Activated naive CD8-positive, alpha-beta T cell treated with anti-CD3 and anti-CD28 coated beads, Interleukin-2, amount 10 ng/mL, durations not matched to agents 7 days and 5 days (primary cell): ENCODE data around the gene SPAG16. TPM values are rescaled to one million over a fixed set of nuclear protein-coding genes. Genes with fewer than 3 reads are reported as not detected.
A peak's percentile ranks its signal among the peaks of the same experiment; 100 is the strongest.

Source experiments
- ATAC-seq: fragments of 150-1000 bp; cut with Tn5 transposase; one replicate; pipeline ENCODE4 v1.10.0; 2021; ENCODE audit warnings: low read depth, moderate library complexity
- POLR2A ChIA-PET: fragments of 350-600 bp; sonication (Branson Sonifier 250); formaldehyde crosslinking; loops from one replicate; lab custom pipeline; 2021; ENCODE audit warnings: antibody characterized with exemption; lab: Charles Lee
- DNase-seq: peaks from one replicate; pipeline ENCODE4 v3.0.0; 2021
- H3K27ac Mint-ChIP-seq: one replicate; pipeline ENCODE4 v1.8.0; 2022; ENCODE audit warnings: mild to moderate bottlenecking, mixed read lengths
- H3K27me3 Mint-ChIP-seq: one replicate; pipeline ENCODE4 v1.8.0; 2022; ENCODE audit warnings: mild to moderate bottlenecking, moderate library complexity, mixed read lengths
- H3K36me3 Mint-ChIP-seq: one replicate; pipeline ENCODE4 v1.8.0; 2021; ENCODE audit warnings: mild to moderate bottlenecking, mixed read lengths
- H3K4me1 Mint-ChIP-seq: one replicate; pipeline ENCODE4 v1.8.0; 2021; ENCODE audit warnings: mixed read lengths
- H3K4me3 Mint-ChIP-seq: one replicate; pipeline ENCODE4 v1.8.0; 2022; ENCODE audit warnings: mild to moderate bottlenecking, moderate library complexity, mixed read lengths
- H3K9me3 Mint-ChIP-seq: one replicate; pipeline ENCODE4 v1.8.0; 2021; ENCODE audit warnings: mixed read lengths
- total RNA-seq, 2 experiments: library from RNA; stranded (reverse); gene quantifications; one replicate each; pipeline ENCODE4 v1.2.3, GENCODE V29; 2021

The SPAG16 gene
- total RNA-seq, 2 experiments from 2014 or later = 10.9 to 12.6 TPM

DNA sequence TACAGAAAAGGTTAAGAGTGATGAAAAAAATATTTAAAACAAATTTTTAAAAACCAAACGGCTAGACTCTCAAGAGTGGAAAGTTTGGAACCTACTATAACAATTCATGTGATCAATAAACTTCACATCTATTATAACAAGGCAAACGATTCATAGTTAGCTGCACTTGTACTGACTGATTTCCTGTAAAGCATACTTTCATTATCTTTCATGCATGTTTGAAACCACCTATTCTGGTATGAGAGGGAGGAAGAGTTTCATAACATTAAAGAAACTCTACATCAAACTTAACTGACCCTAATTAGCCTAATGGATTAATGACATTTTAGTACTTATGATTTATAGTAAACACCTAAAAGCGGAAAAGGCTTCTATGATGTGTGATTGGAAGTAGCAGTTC is 1082.9 kb downstream of the SPAG16 start:
- Mint-ChIP-seq H3K9me3 (no peaks in the 10 kb centered on the region), H3K27ac (no peak overlapping the region), H3K4me3 (no peak overlapping the region), H3K4me1 (no peaks in the 10 kb centered on the region), H3K27me3 (no peaks in the 10 kb centered on the region), H3K36me3 (no peaks in the 10 kb centered on the region)
- DNase-seq (no peak), ATAC-seq (no peak)
- POLR2A ChIA-PET = no interaction called here

DNA sequence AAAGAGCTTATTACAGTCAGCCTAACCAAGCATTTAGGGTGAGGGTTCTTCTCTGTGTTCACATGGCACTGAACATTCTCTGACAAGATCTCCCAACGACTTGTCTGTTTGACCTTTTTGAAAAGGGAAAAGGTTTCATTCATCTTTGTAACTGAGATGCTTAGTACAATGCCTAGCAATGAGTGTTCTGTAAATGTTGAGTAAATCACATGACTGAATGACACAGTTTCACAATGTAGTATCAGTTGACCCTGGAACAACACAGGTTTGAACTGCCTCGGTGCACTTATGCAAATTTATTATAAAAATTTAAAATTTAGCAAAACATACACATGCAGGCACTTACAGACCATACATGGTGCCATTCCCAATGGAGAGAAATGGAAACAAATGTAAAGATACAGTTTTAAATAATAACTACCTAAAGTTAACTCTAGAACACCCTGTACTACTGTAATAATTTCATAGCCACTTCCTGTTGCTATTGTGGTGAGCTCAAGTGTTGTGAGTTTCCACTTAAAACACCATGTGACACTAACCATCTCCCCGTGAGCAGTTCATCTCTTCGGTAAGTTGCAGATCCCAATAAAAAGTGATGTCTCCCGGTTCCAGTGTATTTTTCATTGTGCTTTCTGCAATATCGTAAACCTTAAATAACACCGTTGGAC is 1092.5 kb downstream of the SPAG16 start:
- H3K4me3 Mint-ChIP-seq = no peak overlapping the region
- H3K4me1 Mint-ChIP-seq = no peaks in the 10 kb centered on the region
- POLR2A ChIA-PET = no interaction called here
- H3K27me3 Mint-ChIP-seq = no peaks in the 10 kb centered on the region
- no peaks in the 10 kb centered on the region for H3K9me3 Mint-ChIP-seq
- DNase-seq = no peak
- no peak for ATAC-seq
- no peak overlapping the region for H3K27ac Mint-ChIP-seq
- H3K36me3 Mint-ChIP-seq = no peaks in the 10 kb centered on the region

DNA sequence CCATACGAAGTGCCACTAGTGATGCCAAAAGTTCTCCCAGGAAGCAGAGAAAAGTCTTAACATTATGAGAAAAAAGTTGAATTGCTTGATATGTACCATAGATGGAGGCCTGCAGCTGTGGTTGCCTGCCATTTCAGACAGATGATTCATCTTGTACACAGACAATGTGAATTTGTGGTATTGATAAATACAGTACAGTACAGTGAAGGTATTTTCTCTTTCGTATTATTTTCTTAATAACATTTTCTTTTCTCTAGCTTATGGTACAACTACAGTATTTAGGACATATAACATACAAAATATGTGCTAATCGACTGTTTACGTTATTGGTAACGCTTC is 1093.0 kb downstream of the SPAG16 start:
- H3K36me3 Mint-ChIP-seq = no peaks in the 10 kb centered on the region
- H3K9me3 Mint-ChIP-seq = no peaks in the 10 kb centered on the region
- no peaks in the 10 kb centered on the region for H3K27me3 Mint-ChIP-seq
- ATAC-seq (no peak), DNase-seq (no peak)
- H3K27ac Mint-ChIP-seq = no peak overlapping the region
- H3K4me3 Mint-ChIP-seq = no peak overlapping the region
- POLR2A ChIA-PET = no interaction called here
- H3K4me1 Mint-ChIP-seq = no peaks in the 10 kb centered on the region

DNA sequence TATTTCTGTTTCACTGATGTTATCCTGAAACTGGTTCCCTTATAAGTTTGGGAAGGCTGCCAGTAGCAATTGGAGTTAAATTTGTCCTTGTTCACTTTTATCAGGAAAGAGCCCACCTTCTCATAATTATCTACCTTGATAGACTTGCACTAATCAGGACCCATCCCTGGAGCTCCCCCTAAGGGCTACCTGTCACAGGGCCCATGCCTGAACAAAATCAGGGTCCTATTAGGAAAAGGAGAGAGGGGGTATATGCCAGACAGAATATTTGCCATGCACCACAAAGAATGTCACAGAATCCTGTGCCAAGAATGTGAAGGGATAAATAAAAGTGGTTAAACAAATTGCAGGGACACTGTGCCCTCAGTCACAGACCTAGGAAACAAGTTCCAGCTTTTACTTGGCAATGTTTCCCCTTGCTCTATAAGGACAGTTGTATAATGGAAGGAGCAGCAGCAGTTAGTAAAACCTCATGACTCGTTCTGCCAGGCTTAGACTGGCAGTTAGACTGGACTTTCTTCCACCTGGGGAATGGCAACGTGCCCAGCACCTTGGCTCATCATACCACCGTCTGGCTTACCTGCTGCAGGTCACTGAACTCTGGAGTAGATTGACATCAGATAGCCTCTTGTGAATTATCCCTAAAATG is 1094.3 kb downstream of the SPAG16 start:
- Mint-ChIP-seq H3K9me3 (peaks cover 1% of the 10 kb centered on the region), H3K27me3 (no peaks in the 10 kb centered on the region), H3K4me1 (no peaks in the 10 kb centered on the region), H3K27ac (no peak overlapping the region), H3K36me3 (no peaks in the 10 kb centered on the region), H3K4me3 (no peak overlapping the region)
- no peak for DNase-seq
- no peak for ATAC-seq
- POLR2A ChIA-PET = no interaction called here

DNA sequence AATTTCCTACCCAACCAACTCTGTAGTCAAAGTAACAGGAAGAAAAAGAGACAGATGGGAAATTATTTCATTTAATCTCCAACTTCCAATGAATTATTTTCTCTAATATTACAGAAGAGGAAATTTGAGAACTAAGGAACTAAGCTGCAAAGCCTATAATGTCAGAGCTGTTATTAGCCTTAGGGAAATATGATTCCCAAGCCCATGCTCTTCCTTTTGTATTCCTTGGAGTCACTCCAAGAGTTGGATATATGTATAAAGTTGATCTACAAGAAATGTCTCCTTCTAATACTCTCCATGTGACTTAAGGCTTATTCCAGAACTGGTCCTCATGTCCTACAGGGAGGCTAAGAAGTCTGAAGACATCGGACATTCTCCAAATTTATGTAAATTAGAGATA is 1095.0 kb downstream of the SPAG16 start:
- no peak overlapping the region for H3K4me3 Mint-ChIP-seq
- ATAC-seq = no peak
- no peaks in the 10 kb centered on the region for H3K27me3 Mint-ChIP-seq
- no peak overlapping the region for H3K27ac Mint-ChIP-seq
- peaks cover 1% of the 10 kb centered on the region for H3K9me3 Mint-ChIP-seq
- no peaks in the 10 kb centered on the region for H3K36me3 Mint-ChIP-seq
- H3K4me1 Mint-ChIP-seq = no peaks in the 10 kb centered on the region
- POLR2A ChIA-PET = no interaction called here
- no peak for DNase-seq

DNA sequence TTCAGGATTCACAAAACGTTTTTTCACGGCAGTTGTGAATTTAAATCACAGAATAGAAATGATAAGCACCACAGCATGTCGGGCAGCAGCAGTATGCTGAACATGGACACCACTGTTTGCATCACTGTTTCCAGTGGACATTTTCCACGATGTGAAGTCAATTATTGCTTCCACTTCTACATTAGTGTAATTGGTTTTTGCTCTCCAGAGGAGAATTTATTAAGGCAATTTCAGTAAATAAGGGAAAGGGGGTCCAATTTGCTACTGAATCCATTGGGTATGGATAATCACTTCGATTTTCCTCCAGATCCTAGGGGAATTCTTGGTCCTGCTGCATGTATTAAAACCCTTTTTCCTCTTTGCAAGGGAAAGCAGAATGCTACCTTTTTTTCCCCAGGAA is 1096.4 kb downstream of the SPAG16 start:
- DNase-seq = no peak
- Mint-ChIP-seq H3K9me3 (peaks cover 2% of the 10 kb centered on the region), H3K36me3 (no peaks in the 10 kb centered on the region), H3K27ac (no peak overlapping the region), H3K4me3 (no peak overlapping the region), H3K27me3 (no peaks in the 10 kb centered on the region), H3K4me1 (no peaks in the 10 kb centered on the region)
- POLR2A ChIA-PET = no interaction called here
- no peak for ATAC-seq

DNA sequence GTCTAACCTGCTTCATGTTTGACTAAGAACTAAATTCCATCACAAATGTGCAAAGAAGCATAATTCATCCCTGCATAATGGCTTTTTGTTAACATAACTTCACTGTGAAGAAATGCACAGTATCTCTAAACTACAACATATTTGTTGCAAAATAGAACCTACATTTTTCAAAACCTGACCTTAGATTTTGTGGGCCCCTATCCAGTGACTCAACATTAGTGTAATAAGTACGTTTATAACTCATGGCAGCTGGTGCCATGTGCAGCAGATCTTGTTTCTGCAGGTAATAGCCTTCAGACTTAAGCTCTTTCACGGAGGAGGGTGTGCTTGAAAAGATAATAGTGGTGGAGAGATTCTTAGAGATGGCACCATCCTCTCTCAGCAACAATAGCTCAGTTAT is 1098.0 kb downstream of the SPAG16 start:
- POLR2A ChIA-PET = no interaction called here
- Mint-ChIP-seq H3K27ac (no peak overlapping the region), H3K4me1 (no peaks in the 10 kb centered on the region), H3K9me3 (peaks cover 2% of the 10 kb centered on the region), H3K4me3 (no peak overlapping the region), H3K36me3 (no peaks in the 10 kb centered on the region), H3K27me3 (no peaks in the 10 kb centered on the region)
- ATAC-seq = no peak
- no peak for DNase-seq

DNA sequence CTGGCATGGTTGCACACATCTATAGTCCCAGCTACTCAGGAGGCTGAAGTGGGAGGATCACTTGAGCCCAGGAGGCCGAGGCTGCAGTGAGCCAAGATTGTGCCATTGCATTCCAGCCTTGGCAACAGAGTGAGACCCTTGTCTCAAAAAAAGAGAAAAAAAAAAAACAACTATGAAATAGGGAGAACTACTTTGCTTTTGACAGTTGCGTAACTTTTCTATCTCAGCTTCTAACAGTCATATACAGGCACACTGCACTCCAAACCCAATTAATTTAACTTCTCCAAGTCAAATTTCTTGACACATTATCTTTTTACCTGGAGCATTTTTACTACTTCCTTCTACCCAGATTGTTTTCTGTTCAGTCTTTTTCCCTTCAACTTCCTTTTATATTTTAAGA is 1102.5 kb downstream of the SPAG16 start:
- Mint-ChIP-seq H3K27ac (no peak overlapping the region), H3K4me3 (no peak overlapping the region), H3K9me3 (peaks cover 2% of the 10 kb centered on the region), H3K27me3 (no peaks in the 10 kb centered on the region), H3K36me3 (no peaks in the 10 kb centered on the region), H3K4me1 (no peaks in the 10 kb centered on the region)
- DNase-seq (no peak), ATAC-seq (no peak)
- POLR2A ChIA-PET = no interaction called here

DNA sequence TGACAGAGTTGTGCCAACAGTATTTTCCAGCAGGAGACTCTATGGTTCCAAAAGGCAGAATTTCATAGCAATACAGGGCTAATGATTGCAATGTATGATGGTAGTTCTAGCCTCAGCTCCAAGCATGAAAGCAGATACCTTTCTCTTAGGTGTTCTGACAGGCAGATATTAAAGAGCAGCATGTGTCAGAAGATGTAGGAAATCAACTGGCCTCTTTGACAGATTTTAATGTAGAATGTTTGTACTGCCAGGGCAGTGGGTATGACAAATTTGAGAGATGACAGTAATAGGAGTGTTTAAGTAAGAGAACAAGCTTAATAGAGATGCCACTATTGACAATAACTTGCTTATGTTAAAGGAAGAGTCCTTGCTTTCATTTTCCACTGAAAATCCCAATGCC is 1105.1 kb downstream of the SPAG16 start:
- H3K4me1 Mint-ChIP-seq = no peaks in the 10 kb centered on the region
- H3K9me3 Mint-ChIP-seq = peaks cover 1% of the 10 kb centered on the region

DNA sequence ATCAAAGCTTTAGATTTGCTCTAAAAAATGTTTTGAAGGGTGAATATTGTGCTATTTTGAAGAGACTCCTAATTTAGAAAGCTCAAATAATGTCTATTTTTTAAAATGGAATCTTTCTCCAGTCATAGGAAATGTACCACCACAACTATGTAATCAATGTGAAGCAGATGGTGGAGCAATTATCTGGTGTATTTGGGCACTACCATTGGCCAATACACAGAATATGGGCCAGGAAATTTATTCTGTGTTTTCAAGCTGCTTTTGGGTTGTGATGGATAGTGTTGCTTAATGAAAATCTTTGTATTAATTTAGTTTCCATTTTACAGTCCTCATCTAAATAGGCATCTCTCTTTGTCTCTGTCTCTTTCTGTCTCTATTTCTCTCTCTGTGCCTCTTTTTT is 1109.5 kb downstream of the SPAG16 start:
- no peaks in the 10 kb centered on the region for H3K9me3 Mint-ChIP-seq
- H3K36me3 Mint-ChIP-seq = no peaks in the 10 kb centered on the region
- DNase-seq (no peak), ATAC-seq (no peak)
- H3K27me3 Mint-ChIP-seq = no peaks in the 10 kb centered on the region
- POLR2A ChIA-PET = no interaction called here
- no peak overlapping the region for H3K27ac Mint-ChIP-seq
- no peak overlapping the region for H3K4me3 Mint-ChIP-seq
- H3K4me1 Mint-ChIP-seq = no peaks in the 10 kb centered on the region

More for the DNA sequence above, 1105.1 kb downstream of the SPAG16 start:
- H3K27me3 Mint-ChIP-seq = no peaks in the 10 kb centered on the region
- ATAC-seq = no peak
- POLR2A ChIA-PET = no interaction called here
- DNase-seq = no peak
- no peak overlapping the region for H3K4me3 Mint-ChIP-seq
- H3K27ac Mint-ChIP-seq = no peak overlapping the region
- H3K36me3 Mint-ChIP-seq = no peaks in the 10 kb centered on the region

DNA sequence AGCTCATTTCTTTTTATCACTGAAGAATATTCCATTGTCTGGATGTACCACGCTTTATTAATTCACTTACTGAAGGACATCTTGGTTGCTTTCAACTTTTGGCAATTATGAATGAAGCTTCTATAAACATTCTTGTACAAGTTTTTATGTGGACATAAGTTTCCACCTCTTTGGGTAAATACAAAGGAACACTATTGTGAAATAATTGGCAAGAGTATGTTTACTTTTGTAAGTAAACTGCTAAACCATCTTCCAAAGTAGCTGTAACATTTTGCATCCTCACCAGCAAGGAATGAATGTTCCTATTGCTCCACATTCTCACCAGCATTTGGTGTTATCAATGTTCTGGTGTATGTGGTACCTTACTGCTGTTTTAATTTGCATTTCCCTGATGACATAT is 1110.8 kb downstream of the SPAG16 start:
- H3K9me3 Mint-ChIP-seq = no peaks in the 10 kb centered on the region
- ATAC-seq = no peak
- H3K4me1 Mint-ChIP-seq = no peaks in the 10 kb centered on the region
- H3K27ac Mint-ChIP-seq = no peak overlapping the region
- no peak for DNase-seq
- no peak overlapping the region for H3K4me3 Mint-ChIP-seq
- H3K36me3 Mint-ChIP-seq = no peaks in the 10 kb centered on the region
- POLR2A ChIA-PET = no interaction called here
- H3K27me3 Mint-ChIP-seq = no peaks in the 10 kb centered on the region

DNA sequence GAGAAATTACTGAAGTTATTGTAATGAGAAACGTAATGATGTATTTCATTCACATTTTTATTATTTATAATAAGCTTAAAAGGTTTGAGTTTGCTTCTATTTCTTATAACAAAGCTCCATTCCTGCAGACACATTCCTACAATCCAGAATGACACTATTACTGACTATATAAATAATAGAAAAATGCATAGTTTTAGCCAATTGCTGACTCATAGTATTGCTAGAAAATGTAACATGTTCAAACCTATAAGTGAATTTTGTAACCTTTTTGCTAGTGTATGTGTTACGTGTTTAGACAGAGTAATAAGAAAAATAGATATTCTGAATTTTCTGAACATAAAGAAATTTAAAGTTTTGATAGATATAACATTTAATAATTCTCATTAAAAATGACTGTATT is 1117.3 kb downstream of the SPAG16 start:
- no peak overlapping the region for H3K4me3 Mint-ChIP-seq
- no peak for ATAC-seq
- H3K9me3 Mint-ChIP-seq = no peaks in the 10 kb centered on the region
- DNase-seq = no peak
- no peak overlapping the region for H3K27ac Mint-ChIP-seq
- no peaks in the 10 kb centered on the region for H3K4me1 Mint-ChIP-seq
- H3K27me3 Mint-ChIP-seq = no peaks in the 10 kb centered on the region
- POLR2A ChIA-PET = no interaction called here
- no peaks in the 10 kb centered on the region for H3K36me3 Mint-ChIP-seq

DNA sequence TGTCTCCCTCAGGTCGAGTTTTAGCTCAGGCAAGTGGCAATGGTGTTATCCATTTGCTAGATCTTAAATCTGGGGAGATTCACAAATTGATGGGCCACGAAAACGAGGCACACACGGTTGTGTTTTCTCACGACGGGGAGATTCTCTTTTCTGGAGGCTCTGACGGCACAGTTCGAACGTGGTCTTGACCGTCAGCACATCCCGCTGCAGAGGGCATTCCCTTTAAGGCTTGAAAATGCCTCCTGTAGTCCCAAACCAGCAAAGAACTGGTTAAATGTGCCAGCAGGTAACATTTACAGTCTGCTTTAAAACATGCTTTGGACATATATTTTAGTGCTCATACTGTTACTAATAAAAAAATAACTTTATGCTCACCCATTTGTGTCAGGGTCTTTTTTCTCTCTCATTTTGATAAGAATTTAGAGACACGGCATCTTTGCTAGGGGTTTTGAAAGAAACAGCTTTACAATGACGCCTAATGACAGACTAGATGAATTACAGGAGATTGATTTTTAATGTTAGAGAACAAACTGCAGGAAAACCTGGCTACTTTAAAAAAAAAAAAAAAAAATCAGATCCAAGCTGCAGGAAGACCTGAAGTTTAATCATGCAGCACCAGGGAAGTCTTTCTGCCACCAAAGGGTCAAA is 1126.0 kb downstream of the SPAG16 start:
- Mint-ChIP-seq H3K36me3 (no peaks in the 10 kb centered on the region), H3K27me3 (no peaks in the 10 kb centered on the region), H3K4me3 (no peak overlapping the region), H3K9me3 (no peaks in the 10 kb centered on the region), H3K27ac (no peak overlapping the region), H3K4me1 (no peaks in the 10 kb centered on the region)
- ATAC-seq (no peak), DNase-seq (no peak)
- POLR2A ChIA-PET = no interaction called here

DNA sequence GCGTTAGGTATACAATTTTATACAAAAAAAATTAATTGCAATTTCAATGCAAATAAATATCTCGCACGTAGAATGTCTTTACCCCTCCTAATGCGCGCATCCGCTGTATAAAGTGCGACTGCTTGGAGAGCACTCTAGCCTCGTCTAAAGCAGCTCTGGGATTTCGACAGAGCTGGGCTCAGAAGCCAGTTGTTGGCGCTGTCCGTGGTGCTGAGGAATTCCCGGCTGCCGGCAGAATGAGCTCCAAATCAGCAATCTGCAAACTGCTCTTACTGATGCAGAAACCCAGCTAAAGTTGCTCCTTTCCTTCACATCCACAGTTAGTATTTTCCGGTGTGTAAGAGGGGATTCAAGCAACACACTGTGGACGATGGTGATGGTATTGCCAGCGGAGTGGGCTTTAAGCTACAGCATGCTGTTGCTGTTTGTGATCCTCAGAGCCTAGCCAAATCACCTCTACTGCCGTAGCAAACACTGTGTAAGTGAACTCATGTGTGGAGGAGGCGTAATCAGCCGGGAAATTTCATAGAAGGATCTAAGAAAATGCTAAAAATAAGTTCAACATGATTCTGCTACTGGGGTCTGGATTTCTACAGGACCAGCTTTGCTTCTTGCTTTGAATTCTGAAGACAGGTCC is 1126.8 kb downstream of the SPAG16 start, which contains the start of gene VWC2L:
TSS of gene VWC2L (plus strand) at position 137 of the 637 bp plus-strand sequence. CDS start 3,140 bp downstream, outside the sequence.
- Mint-ChIP-seq H3K27me3 (no peaks in the 10 kb centered on the region), H3K4me3 (no peak within 1 kb of the TSS), H3K4me1 (no peaks in the 10 kb centered on the region), H3K9me3 (no peaks in the 10 kb centered on the region), H3K36me3 (no peaks in the 10 kb centered on the region), H3K27ac (no peak within 1 kb of the TSS)
- ATAC-seq (peak; percentile 42), DNase-seq (peak; percentile 50)
- POLR2A ChIA-PET = no interaction called here
